Gastroesophageal sphincter (tissue), 3 donors: ENCODE data around the gene ENOX1.

ENCODE experiments used
- POLR2A ChIP-seq, 2 donors: fragments of 450-650 bp; IDR thresholded peaks; one replicate each; pipeline ENCODE4 v1.6.1; 2017; ENCODE audit warnings: antibody characterized with exemption in 2 of 2, mild to moderate bottlenecking in 2 of 2, moderate library complexity in 1 of 2
- POLR2AphosphoS5 ChIP-seq: sonication (generic); formaldehyde crosslinking; IDR thresholded peaks from one replicate; pipeline ENCODE4 v1.6.1; 2017; ENCODE audit warnings: antibody characterized with exemption
- TF ChIP-seq, protein P1 (sequence below), 4 experiments: fragments of 200-600 bp in 2 of 4; fragments of 450-650 bp in 2 of 4; sonication (generic) in 1 of 4; IDR thresholded peaks; one replicate each; pipeline ENCODE4 v1.5.1; 2017 to 2019; ENCODE audit warnings: antibody characterized with exemption in 4 of 4, mild to moderate bottlenecking in 2 of 4, moderate library complexity in 2 of 4

- TF ChIP-seq POLR2A (IDR thresholded peaks at IDR 0.05), result no peak
- TF ChIP-seq, protein P1, sequence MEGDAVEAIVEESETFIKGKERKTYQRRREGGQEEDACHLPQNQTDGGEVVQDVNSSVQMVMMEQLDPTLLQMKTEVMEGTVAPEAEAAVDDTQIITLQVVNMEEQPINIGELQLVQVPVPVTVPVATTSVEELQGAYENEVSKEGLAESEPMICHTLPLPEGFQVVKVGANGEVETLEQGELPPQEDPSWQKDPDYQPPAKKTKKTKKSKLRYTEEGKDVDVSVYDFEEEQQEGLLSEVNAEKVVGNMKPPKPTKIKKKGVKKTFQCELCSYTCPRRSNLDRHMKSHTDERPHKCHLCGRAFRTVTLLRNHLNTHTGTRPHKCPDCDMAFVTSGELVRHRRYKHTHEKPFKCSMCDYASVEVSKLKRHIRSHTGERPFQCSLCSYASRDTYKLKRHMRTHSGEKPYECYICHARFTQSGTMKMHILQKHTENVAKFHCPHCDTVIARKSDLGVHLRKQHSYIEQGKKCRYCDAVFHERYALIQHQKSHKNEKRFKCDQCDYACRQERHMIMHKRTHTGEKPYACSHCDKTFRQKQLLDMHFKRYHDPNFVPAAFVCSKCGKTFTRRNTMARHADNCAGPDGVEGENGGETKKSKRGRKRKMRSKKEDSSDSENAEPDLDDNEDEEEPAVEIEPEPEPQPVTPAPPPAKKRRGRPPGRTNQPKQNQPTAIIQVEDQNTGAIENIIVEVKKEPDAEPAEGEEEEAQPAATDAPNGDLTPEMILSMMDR (IDR thresholded peaks at IDR 0.05), result no peak
- no peak for TF ChIP-seq POLR2AphosphoS5
Measured at GRCh38 chr13:43304449-43304848, 482.3 kb downstream of the ENOX1 start.
